ENCODE results near the gene ITGAE.

ITGAE gene

DNA sequence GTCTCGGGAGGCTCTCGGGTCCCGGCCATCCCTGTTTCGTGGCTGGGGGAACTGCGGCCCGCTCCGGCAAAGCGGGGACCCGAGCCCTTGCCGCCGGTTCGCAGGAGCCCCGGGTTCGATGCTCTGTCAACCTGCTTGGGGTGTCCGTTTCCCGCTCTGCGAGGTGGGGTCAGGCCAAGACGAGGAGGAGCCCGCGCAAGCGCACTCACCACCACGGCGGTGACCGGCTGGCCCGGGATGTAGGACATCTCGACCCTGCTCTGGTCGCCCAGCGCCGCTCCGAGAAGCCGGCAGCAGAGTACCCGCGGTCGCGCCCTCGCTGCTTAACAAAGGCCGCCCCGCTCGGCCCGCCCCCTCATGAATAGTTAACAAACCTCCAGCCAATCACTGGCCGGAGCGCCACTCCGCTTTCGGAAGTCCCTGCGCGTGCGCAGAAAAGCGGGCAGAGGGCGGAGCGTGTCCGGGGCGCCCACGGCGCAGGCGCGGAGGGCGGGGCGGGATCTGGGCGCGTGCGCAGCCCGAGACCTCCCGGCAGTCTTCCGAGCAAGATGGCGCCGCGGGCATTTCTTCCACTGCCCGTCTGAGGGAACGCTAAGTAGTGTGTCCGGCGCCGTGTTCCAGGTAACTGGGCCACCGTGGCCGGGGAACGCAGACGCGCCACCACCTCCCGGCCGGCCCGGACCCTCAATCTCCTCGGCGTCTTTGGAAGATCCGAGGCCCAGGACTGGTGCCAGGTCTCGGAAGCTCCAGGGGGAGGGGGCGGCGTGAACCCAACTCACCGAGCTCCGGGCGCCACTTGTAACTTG lies 132.5 kb downstream of the ITGAE start, which contains the start of the genes EMC6 and TAX1BP3:
EMC6 (plus strand) TSS at position 534 of the 806 bp plus-strand sequence. CDS start 335 bp downstream, outside the sequence.
TAX1BP3 (minus strand) TSS at position 300 of the 806 bp plus-strand sequence; CDS start at position 248, 52 bp downstream.
- TF ChIP-seq, protein P1, sequence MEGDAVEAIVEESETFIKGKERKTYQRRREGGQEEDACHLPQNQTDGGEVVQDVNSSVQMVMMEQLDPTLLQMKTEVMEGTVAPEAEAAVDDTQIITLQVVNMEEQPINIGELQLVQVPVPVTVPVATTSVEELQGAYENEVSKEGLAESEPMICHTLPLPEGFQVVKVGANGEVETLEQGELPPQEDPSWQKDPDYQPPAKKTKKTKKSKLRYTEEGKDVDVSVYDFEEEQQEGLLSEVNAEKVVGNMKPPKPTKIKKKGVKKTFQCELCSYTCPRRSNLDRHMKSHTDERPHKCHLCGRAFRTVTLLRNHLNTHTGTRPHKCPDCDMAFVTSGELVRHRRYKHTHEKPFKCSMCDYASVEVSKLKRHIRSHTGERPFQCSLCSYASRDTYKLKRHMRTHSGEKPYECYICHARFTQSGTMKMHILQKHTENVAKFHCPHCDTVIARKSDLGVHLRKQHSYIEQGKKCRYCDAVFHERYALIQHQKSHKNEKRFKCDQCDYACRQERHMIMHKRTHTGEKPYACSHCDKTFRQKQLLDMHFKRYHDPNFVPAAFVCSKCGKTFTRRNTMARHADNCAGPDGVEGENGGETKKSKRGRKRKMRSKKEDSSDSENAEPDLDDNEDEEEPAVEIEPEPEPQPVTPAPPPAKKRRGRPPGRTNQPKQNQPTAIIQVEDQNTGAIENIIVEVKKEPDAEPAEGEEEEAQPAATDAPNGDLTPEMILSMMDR (IDR thresholded peaks at IDR 0.05; ENCODE audit: borderline replicate concordance, insufficient read depth, low read depth, low read length), result no peak

DNA sequence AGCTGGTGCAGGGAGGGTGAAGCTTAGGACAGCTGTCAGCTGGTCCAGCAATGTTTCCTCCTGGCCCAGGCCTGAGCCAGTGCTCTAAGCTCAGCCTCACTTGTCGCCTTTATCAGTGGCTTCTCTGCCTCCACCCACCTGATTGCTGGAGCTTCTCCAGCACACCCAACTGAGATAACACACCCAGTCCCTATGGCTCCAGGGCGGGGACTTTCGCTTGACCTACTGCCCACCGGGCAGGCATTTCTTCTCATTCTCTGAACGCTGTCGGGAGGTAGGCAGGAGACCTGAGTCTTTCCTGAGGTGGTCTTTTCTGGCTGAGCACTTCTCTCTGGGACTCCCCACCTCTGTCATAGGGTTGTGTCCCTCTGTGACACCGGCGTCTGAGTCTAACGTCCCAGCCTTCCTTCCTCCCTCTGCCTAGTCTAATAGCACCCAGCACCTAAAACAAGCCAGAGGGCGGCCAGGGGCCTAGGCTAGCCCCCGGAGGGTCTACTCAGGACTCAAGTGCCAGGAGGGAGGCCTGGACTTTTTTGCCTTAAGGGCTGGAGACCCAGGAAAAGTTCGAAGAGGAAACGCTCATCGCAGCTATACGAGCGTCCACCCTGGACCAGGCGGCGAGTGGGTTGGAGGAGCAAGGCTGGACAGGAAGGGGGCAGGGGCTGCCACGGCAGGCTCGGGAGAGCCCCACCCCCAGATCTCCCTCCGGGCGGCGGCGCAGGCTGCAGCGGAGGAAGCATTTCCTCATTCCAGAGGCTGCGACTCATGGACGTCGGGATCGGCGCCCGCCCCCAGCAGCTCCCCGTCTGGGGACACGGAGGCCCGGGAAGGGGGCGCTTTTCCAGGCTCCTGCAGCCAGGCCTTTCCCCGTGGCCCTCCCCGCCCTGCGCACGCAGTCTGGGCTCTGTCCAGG lies 133.4 kb downstream of the ITGAE start:
- peak overlapping the region; percentile 92 for H3K4me3 ChIP-seq (ENCODE audit: low read depth, low read length)
- TF ChIP-seq, protein P1 (IDR thresholded peaks at IDR 0.05; ENCODE audit: borderline replicate concordance, insufficient read depth, low read depth, low read length), result no peak

More for the DNA sequence above, 132.5 kb downstream of the ITGAE start, which contains the start of the genes EMC6 and TAX1BP3:
- peak within 1 kb of the TSS; percentile 92 for H3K4me3 ChIP-seq (ENCODE audit: low read depth, low read length)

DNA sequence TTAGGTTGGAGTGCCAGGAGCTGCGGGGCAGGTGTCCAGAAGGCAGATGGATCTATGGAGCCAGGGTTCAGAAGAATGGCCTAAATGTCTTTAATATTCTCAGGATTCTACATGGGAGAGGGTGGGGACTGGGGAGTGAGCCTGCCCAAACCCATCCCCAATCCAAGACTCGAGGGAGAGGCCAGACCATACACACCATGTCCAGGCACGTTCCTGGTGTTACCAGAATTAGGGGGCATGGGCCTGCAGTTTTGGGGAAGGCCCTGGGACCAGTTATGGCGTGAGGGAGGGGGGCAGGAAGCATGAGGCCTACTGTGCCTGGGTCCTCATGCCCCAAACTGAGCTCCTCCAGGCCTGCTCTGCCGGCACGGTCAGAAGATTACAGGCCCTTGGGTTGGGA lies 134.5 kb downstream of the ITGAE start:
- H3K4me3 ChIP-seq (ENCODE audit: low read depth, low read length), result no peak overlapping the region
- TF ChIP-seq, protein P1 (IDR thresholded peaks at IDR 0.05; ENCODE audit: borderline replicate concordance, insufficient read depth, low read depth, low read length), result no peak

DNA sequence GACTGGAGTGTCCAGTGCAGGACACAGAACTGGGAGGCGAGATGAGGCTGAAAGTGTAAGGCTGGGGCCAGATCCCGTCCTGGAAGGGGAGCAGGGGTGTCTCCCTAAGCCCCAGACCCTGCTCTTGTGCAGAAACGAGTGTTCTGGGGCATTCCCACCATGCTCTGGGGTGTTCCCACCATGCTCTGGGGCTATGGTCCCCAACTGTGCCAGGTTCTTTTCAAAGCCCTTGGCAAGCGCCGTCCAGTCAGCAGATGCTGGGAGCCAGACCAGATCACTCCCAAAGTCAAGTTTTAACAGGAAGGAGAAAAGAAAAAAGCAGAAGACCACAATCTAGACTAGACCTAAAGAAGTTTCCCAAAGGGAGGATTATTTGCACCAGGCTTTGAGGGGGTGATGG lies 135.2 kb downstream of the ITGAE start:
- H3K4me3 ChIP-seq (ENCODE audit: low read depth, low read length), result no peak overlapping the region
- TF ChIP-seq, protein P1 (IDR thresholded peaks at IDR 0.05; ENCODE audit: borderline replicate concordance, insufficient read depth, low read depth, low read length), result no peak

All from GM12875 (cell line).